Caco-2 (cell line): ENCODE data around the gene USF1. TPM values are rescaled to one million over a fixed set of nuclear protein-coding genes. Genes with fewer than 3 reads are reported as not detected.

Source experiments
- BruUV-seq: library from RNA; stranded (reverse); fragments of 400-500 nt; replicated peaks from 2 replicates; lab custom pipeline; 2021; lab: Mats Ljungman, UMichigan
- CTCF ChIA-PET: fragments of 300-600 bp; sonication (Branson Sonifier 250); formaldehyde crosslinking; loops from one replicate; lab custom pipeline; 2022; ENCODE audit warnings: antibody characterized with exemption; lab: Charles Lee
- POLR2A ChIA-PET: fragments of 300-600 bp; sonication (Branson Sonifier 250); formaldehyde crosslinking; loops from one replicate; lab custom pipeline; 2022; ENCODE audit warnings: antibody characterized with exemption; lab: Charles Lee
- DNase-seq, 2 experiments: peaks; one replicate each; pipeline versions ENCODE4 v3.0.0 to v3.0.0-alpha.2; 2020 to 2022
- H3K27me3 ChIP-seq: replicated peaks from 2 replicates; pipeline ENCODE4 v1.6.0; 2011; ENCODE audit warnings: low read length; ENCODE audit not compliant: control insufficient read depth, insufficient read depth
- H3K36me3 ChIP-seq: 2 replicates; pipeline ENCODE4 v1.5.1; 2011; ENCODE audit warnings: low read length; ENCODE audit not compliant: control insufficient read depth, insufficient read depth
- H3K4me1 ChIP-seq: fragments of 250-450 bp; sonication (Bioruptor Pico); 2 replicates; pipeline ENCODE4 v1.5.1; 2020; ENCODE audit warnings: mild to moderate bottlenecking
- H3K4me3 ChIP-seq: 2 replicates; pipeline ENCODE4 v1.5.1; 2011; ENCODE audit warnings: low read depth, mild to moderate bottlenecking, control low read depth, low read length
- H3K9me3 ChIP-seq: fragments of 250-450 bp; sonication (Bioruptor Pico); 2 replicates; pipeline ENCODE4 v1.5.1; 2020; ENCODE audit warnings: mild to moderate bottlenecking, moderate library complexity
- H3K27ac Mint-ChIP-seq: one replicate; pipeline ENCODE4 v1.8.0; 2022; ENCODE audit warnings: mixed read lengths; ENCODE audit not compliant: unreplicated experiment
- H3K27me3 Mint-ChIP-seq: one replicate; pipeline ENCODE4 v1.8.0; 2022; ENCODE audit warnings: mixed read lengths; ENCODE audit not compliant: insufficient read depth, unreplicated experiment
- H3K36me3 Mint-ChIP-seq: one replicate; pipeline ENCODE4 v1.8.0; 2022; ENCODE audit warnings: mild to moderate bottlenecking, mixed read lengths; ENCODE audit not compliant: insufficient read depth, unreplicated experiment
- H3K4me1 Mint-ChIP-seq: one replicate; pipeline ENCODE4 v1.8.0; 2022; ENCODE audit warnings: low read depth, mixed read lengths; ENCODE audit not compliant: unreplicated experiment
- H3K4me3 Mint-ChIP-seq: one replicate; pipeline ENCODE4 v1.8.0; 2022; ENCODE audit warnings: mild to moderate bottlenecking, moderate library complexity, mixed read lengths; ENCODE audit not compliant: unreplicated experiment
- H3K9me3 Mint-ChIP-seq: one replicate; pipeline ENCODE4 v1.8.0; 2022; ENCODE audit warnings: mixed read lengths; ENCODE audit not compliant: unreplicated experiment
- intact Hi-C: fragments of 100-400 bp; cut with micrococcal nuclease; formaldehyde crosslinking; loops from one replicate; pipeline ENCODE4 v1.10.0; 2022; ENCODE audit not compliant: unreplicated experiment
- total RNA-seq: library from RNA; stranded (reverse); gene quantifications from 2 replicates; pipeline ENCODE4 v1.2.3, GENCODE V29; 2022
- TF ChIP-seq, protein P1 (sequence below), 2 experiments: fragments of 200-600 bp in 1 of 2; IDR thresholded peaks; 1 replicate in 1 of 2; 2 replicates in 1 of 2; pipeline versions ENCODE4 v1.5.1 to v1.8.0; 2011 to 2022; ENCODE audit warnings: antibody characterized with exemption in 1 of 2, control low read depth in 1 of 2, inconsistent platforms in 1 of 2, low read depth in 1 of 2, low read length in 1 of 2, mild to moderate bottlenecking in 1 of 2, moderate library complexity in 1 of 2; ENCODE audit not compliant: insufficient read depth in 1 of 2, severe bottlenecking in 1 of 2, unreplicated experiment in 1 of 2

Gene USF1
- total RNA-seq, 1 experiment from 2014 or later: 49.7 TPM

DNA sequence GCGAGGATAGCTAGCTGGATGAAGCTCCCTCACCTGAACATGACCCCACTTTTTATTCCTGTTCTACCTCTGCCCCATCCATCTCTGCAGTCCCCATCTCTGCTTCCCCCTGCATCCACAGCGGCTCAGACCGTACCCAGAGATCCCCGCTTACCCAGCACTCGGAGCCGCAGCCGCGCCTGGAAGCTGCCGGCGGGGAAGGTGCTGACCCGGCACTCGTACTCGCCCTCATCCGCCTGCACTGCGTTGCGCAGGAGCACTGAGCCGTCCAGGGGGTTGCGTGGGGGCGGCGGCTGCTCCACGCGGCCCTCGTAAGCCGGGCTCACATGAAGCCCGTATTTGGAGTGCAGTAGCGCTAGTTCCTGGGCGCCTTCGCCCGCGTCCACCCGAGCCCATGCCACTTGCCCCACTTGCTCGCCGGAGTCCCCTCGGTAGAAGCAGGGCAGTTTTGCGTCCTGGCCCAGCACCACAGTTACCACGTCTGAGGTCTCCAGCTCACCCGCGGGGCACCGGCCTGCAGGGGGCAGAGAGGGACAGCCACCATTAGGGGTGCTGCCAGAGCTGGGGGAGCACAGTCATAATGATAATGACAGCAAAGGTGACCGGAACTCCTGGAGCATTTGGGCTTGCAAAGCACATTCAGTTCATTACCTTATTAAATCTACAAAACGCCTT is 33.8 kb upstream of the USF1 start:
- Histone ChIP-seq H3K27me3 (no peaks in the 10 kb centered on the region), H3K9me3 (no peaks in the 10 kb centered on the region), H3K4me1 (peaks cover 34% of the 10 kb centered on the region), H3K4me3 (no peak overlapping the region), H3K36me3 (no peaks in the 10 kb centered on the region)
- peaks cover 28% of the 10 kb centered on the region for H3K4me1 Mint-ChIP-seq
- intact Hi-C loops: no loop called here
- no peak overlapping the region for H3K27ac Mint-ChIP-seq
- BruUV-seq: no TSS peak
- no peak overlapping the region for H3K4me3 Mint-ChIP-seq
- ChIA-PET CTCF (interaction anchor here (1.2 kb wide), 1 partner anchor 14 kb away, joined by 6 read pairs; no protein-coding TSS in a partner anchor), POLR2A (no interaction called here)
- H3K9me3 Mint-ChIP-seq: no peaks in the 10 kb centered on the region
- TF ChIP-seq, protein P1, sequence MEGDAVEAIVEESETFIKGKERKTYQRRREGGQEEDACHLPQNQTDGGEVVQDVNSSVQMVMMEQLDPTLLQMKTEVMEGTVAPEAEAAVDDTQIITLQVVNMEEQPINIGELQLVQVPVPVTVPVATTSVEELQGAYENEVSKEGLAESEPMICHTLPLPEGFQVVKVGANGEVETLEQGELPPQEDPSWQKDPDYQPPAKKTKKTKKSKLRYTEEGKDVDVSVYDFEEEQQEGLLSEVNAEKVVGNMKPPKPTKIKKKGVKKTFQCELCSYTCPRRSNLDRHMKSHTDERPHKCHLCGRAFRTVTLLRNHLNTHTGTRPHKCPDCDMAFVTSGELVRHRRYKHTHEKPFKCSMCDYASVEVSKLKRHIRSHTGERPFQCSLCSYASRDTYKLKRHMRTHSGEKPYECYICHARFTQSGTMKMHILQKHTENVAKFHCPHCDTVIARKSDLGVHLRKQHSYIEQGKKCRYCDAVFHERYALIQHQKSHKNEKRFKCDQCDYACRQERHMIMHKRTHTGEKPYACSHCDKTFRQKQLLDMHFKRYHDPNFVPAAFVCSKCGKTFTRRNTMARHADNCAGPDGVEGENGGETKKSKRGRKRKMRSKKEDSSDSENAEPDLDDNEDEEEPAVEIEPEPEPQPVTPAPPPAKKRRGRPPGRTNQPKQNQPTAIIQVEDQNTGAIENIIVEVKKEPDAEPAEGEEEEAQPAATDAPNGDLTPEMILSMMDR (IDR thresholded peaks at IDR 0.05; ENCODE audit: insufficient read depth in 1 of 2, low read depth in 1 of 2, low read length in 1 of 2, severe bottlenecking in 1 of 2, unreplicated experiment in 1 of 2): no peak
- H3K27me3 Mint-ChIP-seq: no peaks in the 10 kb centered on the region
- no peak for DNase-seq
- H3K36me3 Mint-ChIP-seq: peaks cover 7% of the 10 kb centered on the region

DNA sequence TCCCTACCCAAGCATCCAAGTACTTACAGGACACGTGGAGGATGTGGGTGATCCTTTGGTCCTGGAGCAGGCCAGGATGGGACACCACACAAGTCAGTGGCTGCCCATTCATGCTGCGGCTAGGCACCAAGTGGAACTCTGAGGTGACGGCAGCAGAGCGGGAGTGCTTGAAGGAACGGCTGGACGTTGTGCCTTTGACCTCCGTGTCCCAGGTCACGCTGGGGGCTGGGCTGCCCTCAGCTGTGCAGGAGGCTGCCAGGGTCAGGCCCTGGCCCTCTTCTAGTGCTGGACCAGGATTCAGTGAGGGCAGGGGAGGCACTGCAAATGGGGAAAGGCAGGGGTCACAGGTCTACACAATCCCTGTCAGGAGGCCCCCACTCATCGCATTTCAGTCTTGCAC is 31.6 kb upstream of the USF1 start:
- peaks cover 14% of the 10 kb centered on the region for H3K4me1 Mint-ChIP-seq
- H3K36me3 Mint-ChIP-seq: peaks cover 4% of the 10 kb centered on the region
- H3K4me3 Mint-ChIP-seq: no peak overlapping the region
- Histone ChIP-seq H3K9me3 (no peaks in the 10 kb centered on the region), H3K27me3 (no peaks in the 10 kb centered on the region), H3K4me3 (no peak overlapping the region), H3K36me3 (no peaks in the 10 kb centered on the region), H3K4me1 (peaks cover 12% of the 10 kb centered on the region)
- intact Hi-C loops: no loop called here
- no peaks in the 10 kb centered on the region for H3K9me3 Mint-ChIP-seq
- TF ChIP-seq, protein P1 (IDR thresholded peaks at IDR 0.05; ENCODE audit: insufficient read depth in 1 of 2, low read depth in 1 of 2, low read length in 1 of 2, severe bottlenecking in 1 of 2, unreplicated experiment in 1 of 2): no peak
- no peak for DNase-seq
- CTCF ChIA-PET: no interaction called here
- H3K27ac Mint-ChIP-seq: no peak overlapping the region
- no TSS peak for BruUV-seq
- POLR2A ChIA-PET: no interaction called here
- no peaks in the 10 kb centered on the region for H3K27me3 Mint-ChIP-seq

DNA sequence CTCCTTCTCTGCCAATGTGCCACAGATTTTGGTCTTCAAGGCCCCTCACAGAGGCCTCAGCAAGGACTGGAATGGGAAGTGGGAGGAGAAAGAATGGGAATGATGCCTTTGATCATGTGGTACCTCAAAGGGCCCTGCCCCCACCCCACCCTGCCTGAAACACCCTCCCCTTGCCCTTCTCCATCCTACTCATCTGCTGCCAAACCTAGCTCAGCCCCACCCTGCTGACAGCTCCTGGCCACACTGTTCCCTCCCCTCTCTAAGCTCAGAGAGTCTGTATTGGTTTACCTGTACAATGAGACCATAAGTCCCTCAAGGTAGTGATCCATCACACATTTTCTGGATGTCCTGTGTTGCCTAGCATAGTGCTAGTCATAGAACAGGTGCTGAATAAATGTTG is 30.6 kb upstream of the USF1 start:
- Mint-ChIP-seq H3K4me1 (peaks cover 18% of the 10 kb centered on the region), H3K4me3 (no peak overlapping the region), H3K9me3 (no peaks in the 10 kb centered on the region), H3K27me3 (no peaks in the 10 kb centered on the region), H3K27ac (no peak overlapping the region), H3K36me3 (peaks cover 4% of the 10 kb centered on the region)
- peaks cover 10% of the 10 kb centered on the region; the same call in 1 of the 2 replicates for H3K4me1 ChIP-seq
- BruUV-seq: no TSS peak
- no peaks in the 10 kb centered on the region for H3K27me3 ChIP-seq
- H3K36me3 ChIP-seq: no peaks in the 10 kb centered on the region
- ChIA-PET CTCF (interaction anchor here (0.5 kb wide), 1 partner anchor 65 kb away, joined by 3 read pairs; no protein-coding TSS in a partner anchor), POLR2A (interaction anchor here (0.6 kb wide), 1 partner anchor 56 kb away, joined by 3 read pairs; the partner anchor contains the start of gene F11R)
- intact Hi-C loops: no loop called here
- no peak overlapping the region for H3K4me3 ChIP-seq
- no peaks in the 10 kb centered on the region for H3K9me3 ChIP-seq
- TF ChIP-seq, protein P1 (IDR thresholded peaks at IDR 0.05; ENCODE audit: insufficient read depth in 1 of 2, low read depth in 1 of 2, low read length in 1 of 2, severe bottlenecking in 1 of 2, unreplicated experiment in 1 of 2): no peak
- DNase-seq: no peak
